GM15510 (cell line): ENCODE results near the gene HELZ2.

Experiments
- POLR2A ChIP-seq: IDR thresholded peaks from 3 replicates; pipeline ENCODE4 v1.6.1; 2011; ENCODE audit warnings: borderline replicate concordance; ENCODE audit not compliant: insufficient read length; ENCODE audit errors: extremely low read depth

Gene HELZ2

GRCh38 chr20:63544241-63544957 is 29.6 kb downstream of the HELZ2 start:
- TF ChIP-seq POLR2A = no peak

- TF ChIP-seq POLR2A = no peak
These were observed 30.3 kb downstream of the HELZ2 start for GRCh38 chr20:63543733-63544132.

- TF ChIP-seq POLR2A = no peak
These were observed 30.9 kb downstream of the HELZ2 start for GRCh38 chr20:63543131-63543530.

GRCh38 chr20:63542696-63543095 is 31.3 kb downstream of the HELZ2 start:
- no peak for TF ChIP-seq POLR2A

GRCh38 chr20:63542031-63542559 is 31.9 kb downstream of the HELZ2 start:
- TF ChIP-seq POLR2A = no peak

GRCh38 chr20:63541371-63541770 is 32.7 kb downstream of the HELZ2 start:
- TF ChIP-seq POLR2A = no peak

GRCh38 chr20:63540417-63541186 is 33.4 kb downstream of the HELZ2 start:
- no peak for TF ChIP-seq POLR2A

- TF ChIP-seq POLR2A = no peak
These were observed 34.3 kb downstream of the HELZ2 start for GRCh38 chr20:63539441-63540370.

GRCh38 chr20:63539092-63539430 is 35.0 kb downstream of the HELZ2 start:
- TF ChIP-seq POLR2A = no peak

GRCh38 chr20:63538204-63539091 is 35.6 kb downstream of the HELZ2 start:
- TF ChIP-seq POLR2A = no peak

- peak; percentile 51 for TF ChIP-seq POLR2A
These were observed 36.4 kb downstream of the HELZ2 start for GRCh38 chr20:63537525-63538203.

- no peak for TF ChIP-seq POLR2A
These were observed 37.0 kb downstream of the HELZ2 start, which contains the start of gene PTK6 for GRCh38 chr20:63536997-63537524. TSS of gene PTK6 (minus strand) at chr20:63537376. CDS start at chr20:63537314, 62 bp downstream.
